Lung (tissue), 12 donors: ENCODE data around the gene ACSF2. TPM values are rescaled to one million over a fixed set of nuclear protein-coding genes. Genes with fewer than 3 reads are reported as not detected.
"Not testable (repeated sequence)": the region's sequence is repeated elsewhere in the genome, so short reads cannot be mapped to it uniquely, and the experiment has no call there.

Experiments
- ATAC-seq: fragments of 200-7000 bp; cut with Tn5 transposase; one replicate; pipeline ENCODE4 v1.9.1; 2020; ENCODE audit warnings: moderate number of reproducible peaks; ENCODE audit not compliant: insufficient read depth, low FRiP score
- DNase-seq, 3 donors: peaks; one replicate each; pipeline ENCODE4 v3.0.0-alpha.2; 2013 to 2017
- H3K27ac ChIP-seq, 2 donors: one replicate each; pipeline ENCODE4 v1.5.1; 2013; ENCODE audit warnings: mild to moderate bottlenecking in 2 of 2, moderate library complexity in 2 of 2, control low read depth in 1 of 2, inconsistent platforms in 1 of 2, low read depth in 1 of 2, low read length in 1 of 2
- H3K27me3 ChIP-seq, 3 donors: one replicate each; pipeline ENCODE4 v1.5.1; 2013; ENCODE audit warnings: low read length in 2 of 3; ENCODE audit not compliant: control insufficient read depth in 3 of 3, insufficient read depth in 3 of 3
- H3K36me3 ChIP-seq, 4 donors: one replicate each; pipeline ENCODE4 v1.5.1; 2013; ENCODE audit warnings: low read length in 4 of 4, mild to moderate bottlenecking in 1 of 4, moderate library complexity in 1 of 4; ENCODE audit not compliant: control insufficient read depth in 4 of 4, insufficient read depth in 4 of 4
- H3K4me1 ChIP-seq, 5 donors: one replicate each; pipeline ENCODE4 v1.5.1; 2013; ENCODE audit warnings: low read length in 5 of 5, mild to moderate bottlenecking in 2 of 5, moderate library complexity in 1 of 5; ENCODE audit not compliant: control insufficient read depth in 5 of 5, insufficient read depth in 5 of 5
- H3K4me3 ChIP-seq: one replicate; pipeline ENCODE4 v1.5.1; 2013; ENCODE audit warnings: mild to moderate bottlenecking, control low read depth, moderate library complexity
- H3K9ac ChIP-seq, 2 donors: one replicate each; pipeline ENCODE4 v1.5.1; 2013; ENCODE audit warnings: low read length in 2 of 2, control low read depth in 1 of 2; ENCODE audit not compliant: insufficient read depth in 1 of 2
- H3K9me3 ChIP-seq, 4 donors: one replicate each; pipeline ENCODE4 v1.5.1; 2013; ENCODE audit warnings: low read length in 3 of 4, mild to moderate bottlenecking in 1 of 4, moderate library complexity in 1 of 4; ENCODE audit not compliant: control insufficient read depth in 4 of 4, insufficient read depth in 3 of 4
- WGBS, 2 donors: extraction: QIAGEN DNeasy Blood & Tissue Kit; methylation state at CpG; one replicate each; pipeline ENCODE4 v1.1.7; 2013; 5-methylcytosine and 5-hydroxymethylcytosine counted together
- polyA plus RNA-seq, 2 donors: library from polyadenylated mRNA; stranded (reverse); fragments of 200-250 nt; gene quantifications; one replicate each; pipeline ENCODE4 v1.2.1, GENCODE V29; 2013
- total RNA-seq, 2 donors: library from RNA; depleted of rRNA in 1 of 2; stranded (reverse); fragments of >200 nt in 1 of 2; gene quantifications; one replicate each; pipeline ENCODE4 v1.2.1, GENCODE V29; 2014 to 2021
- TF ChIP-seq, protein P1 (sequence below): IDR thresholded peaks from 2 replicates; pipeline ENCODE4 v1.5.1; 2012; ENCODE audit warnings: mild to moderate bottlenecking; ENCODE audit errors: control extremely low read depth, extremely low read depth
- donor health status: control.
- donor health status: control.
- donor health status: Bipolar disorder and iron deficiency.
- donor health status: healthy.
- donor health status: DM: yes; HTN: yes; CAD: no.

Gene ACSF2
- total and polyA plus RNA-seq, 4 donors: 23.5 to 79.2 (median 70.9) TPM

DNA sequence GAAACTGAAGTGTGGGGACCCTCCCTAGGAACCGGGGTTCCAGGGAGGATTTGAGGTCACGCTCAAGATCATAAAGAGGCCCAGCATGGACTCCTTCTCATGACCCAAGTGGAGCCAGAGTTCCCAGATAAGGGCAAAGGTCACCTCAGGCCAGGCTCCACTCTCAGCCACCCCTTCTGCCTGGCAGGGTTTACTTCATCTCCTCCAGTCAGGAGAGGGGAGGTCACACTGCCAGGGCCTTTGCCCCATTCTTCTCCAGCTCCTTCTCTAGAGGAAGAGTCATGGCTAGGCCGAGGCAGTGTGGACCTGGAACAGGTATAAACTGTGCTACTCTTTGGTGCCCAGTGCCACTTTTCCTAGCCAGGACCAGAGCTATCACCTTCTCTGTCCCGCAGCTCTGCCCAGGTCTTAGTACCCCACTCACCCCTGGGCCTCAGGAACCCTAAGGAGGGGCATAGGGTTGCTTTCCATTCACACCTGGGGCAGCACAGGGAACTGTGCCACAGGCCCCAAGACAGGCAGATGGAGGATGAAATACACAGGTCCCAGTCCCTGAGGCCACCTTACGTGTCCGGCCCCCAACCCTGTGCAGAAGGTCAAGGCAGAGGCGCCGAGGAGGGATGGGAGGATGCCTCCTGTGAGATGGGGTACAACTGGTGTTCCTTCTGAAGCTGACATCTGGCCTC lies 879 bp upstream of the ACSF2 start:
- ATAC-seq: no peak
- peaks cover 0 to 54% (median 21%) of the 10 kb centered on the region in 5 donors for H3K4me1 ChIP-seq
- H3K9ac ChIP-seq: peak overlapping the region in 1 of 2 donors; percentile 78

DNA sequence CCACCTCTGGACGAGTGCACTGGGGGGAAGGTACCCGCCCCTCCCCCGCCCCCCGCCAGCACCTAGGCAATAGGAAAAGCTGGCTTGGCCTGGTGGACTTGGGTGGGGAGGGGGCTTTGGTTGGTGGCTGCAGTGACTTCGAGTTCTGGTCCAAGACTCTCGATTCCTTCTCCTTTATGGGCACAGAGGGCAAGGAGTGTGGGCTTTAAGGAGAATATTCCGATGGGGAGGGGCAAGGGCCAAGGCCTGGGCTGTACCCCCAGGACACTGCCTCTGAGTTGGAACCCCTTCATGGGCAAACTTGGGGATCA lies 409 bp downstream of the ACSF2 start:
- WGBS, 2 donors: 0 to 2% methylated on average over 7 of the region's 7 CpGs
- peaks cover 0 to 9% (median under 1%) of the 10 kb centered on the region in 4 donors for H3K36me3 ChIP-seq
- ATAC-seq (no peak), DNase-seq (no peak)
- H3K9me3 ChIP-seq: no peaks in the 10 kb centered on the region
- H3K27me3 ChIP-seq: no peaks in the 10 kb centered on the region
- TF ChIP-seq, protein P1, sequence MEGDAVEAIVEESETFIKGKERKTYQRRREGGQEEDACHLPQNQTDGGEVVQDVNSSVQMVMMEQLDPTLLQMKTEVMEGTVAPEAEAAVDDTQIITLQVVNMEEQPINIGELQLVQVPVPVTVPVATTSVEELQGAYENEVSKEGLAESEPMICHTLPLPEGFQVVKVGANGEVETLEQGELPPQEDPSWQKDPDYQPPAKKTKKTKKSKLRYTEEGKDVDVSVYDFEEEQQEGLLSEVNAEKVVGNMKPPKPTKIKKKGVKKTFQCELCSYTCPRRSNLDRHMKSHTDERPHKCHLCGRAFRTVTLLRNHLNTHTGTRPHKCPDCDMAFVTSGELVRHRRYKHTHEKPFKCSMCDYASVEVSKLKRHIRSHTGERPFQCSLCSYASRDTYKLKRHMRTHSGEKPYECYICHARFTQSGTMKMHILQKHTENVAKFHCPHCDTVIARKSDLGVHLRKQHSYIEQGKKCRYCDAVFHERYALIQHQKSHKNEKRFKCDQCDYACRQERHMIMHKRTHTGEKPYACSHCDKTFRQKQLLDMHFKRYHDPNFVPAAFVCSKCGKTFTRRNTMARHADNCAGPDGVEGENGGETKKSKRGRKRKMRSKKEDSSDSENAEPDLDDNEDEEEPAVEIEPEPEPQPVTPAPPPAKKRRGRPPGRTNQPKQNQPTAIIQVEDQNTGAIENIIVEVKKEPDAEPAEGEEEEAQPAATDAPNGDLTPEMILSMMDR: no peak
- H3K9ac ChIP-seq: peak overlapping the region in 1 of 2 donors; percentile 63
- H3K4me3 ChIP-seq: peak overlapping the region; percentile 73
- peak overlapping the region; percentile 15 to 86 for H3K27ac ChIP-seq
- H3K4me1 ChIP-seq: peaks cover 0 to 52% (median 18%) of the 10 kb centered on the region in 5 donors

More for the DNA sequence above, 879 bp upstream of the ACSF2 start:
- H3K9me3 ChIP-seq: no peaks in the 10 kb centered on the region
- TF ChIP-seq, protein P1: no peak
- peak in 1 of 3 donors; percentile 8 for DNase-seq
- H3K36me3 ChIP-seq: peaks cover 0 to 9% (median 0%) of the 10 kb centered on the region in 4 donors
- H3K27ac ChIP-seq: peak overlapping the region; percentile 14 to 79
- H3K4me3 ChIP-seq: no peak overlapping the region
- 86 to 87% methylated on average over 8 of the region's 8 CpGs for whole genome bisulfite sequencing, 2 donors
- H3K27me3 ChIP-seq: no peaks in the 10 kb centered on the region

DNA sequence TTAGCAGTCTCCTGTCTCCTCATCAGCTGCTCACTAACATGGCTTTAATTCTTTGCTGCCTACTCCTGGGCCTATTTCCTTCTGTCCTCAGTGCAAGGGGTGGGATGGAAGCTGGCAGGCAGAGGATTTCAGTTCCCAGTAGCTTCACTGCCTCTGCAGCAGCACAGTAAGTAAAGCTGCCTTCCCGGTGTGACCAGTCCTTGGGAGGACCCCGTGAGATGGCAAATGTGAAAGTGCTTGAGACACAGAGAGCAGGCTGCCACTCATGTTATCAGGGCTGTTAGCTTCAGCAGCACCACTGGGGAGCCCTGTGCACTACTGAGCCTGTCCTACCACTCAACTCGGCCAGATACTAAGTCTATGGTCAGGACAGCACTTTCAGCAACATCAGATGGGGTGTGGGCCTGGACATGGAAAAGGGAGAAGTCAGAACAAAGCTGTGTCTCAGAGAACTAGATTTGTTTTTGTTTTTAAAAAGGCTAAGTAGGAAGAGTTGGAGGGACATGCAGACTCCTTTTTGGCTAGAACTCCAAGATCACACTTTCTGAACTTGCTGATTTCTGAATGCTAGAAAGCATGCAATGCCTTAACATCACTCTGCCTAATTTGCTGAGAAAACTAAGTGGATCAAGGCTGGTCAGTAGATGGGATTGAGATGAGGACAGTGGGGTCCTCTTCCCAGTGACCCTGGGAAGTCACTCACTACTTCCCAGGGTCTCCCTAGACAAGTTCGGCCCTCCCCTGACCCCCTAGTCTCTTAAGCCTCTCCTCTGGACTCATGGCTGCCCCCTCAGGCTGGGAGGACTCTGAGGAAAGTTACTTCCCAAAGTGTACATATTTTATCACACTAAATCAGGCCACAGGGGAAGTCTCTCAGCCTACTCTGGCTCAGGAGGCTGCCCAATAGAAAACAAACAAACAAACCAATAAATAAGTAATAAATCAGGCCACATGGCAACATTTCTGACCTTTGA lies 1.1 kb downstream of the ACSF2 start:
- peaks cover 0 to 49% (median 18%) of the 10 kb centered on the region in 5 donors for H3K4me1 ChIP-seq
- WGBS, 2 donors: 19 to 23% methylated on average over 4 of the region's 4 CpGs
- TF ChIP-seq, protein P1: no peak
- peaks cover 0 to 9% (median under 1%) of the 10 kb centered on the region in 4 donors for H3K36me3 ChIP-seq
- H3K27ac ChIP-seq: peak overlapping the region; percentile 15 to 86
- H3K9ac ChIP-seq: peak overlapping the region in 1 of 2 donors; percentile 63
- DNase-seq: peak; percentile 56 to 71 (median 62)
- H3K4me3 ChIP-seq: peak overlapping the region; percentile 73
- no peaks in the 10 kb centered on the region for H3K27me3 ChIP-seq
- peak; percentile 37 for ATAC-seq
- no peaks in the 10 kb centered on the region for H3K9me3 ChIP-seq

DNA sequence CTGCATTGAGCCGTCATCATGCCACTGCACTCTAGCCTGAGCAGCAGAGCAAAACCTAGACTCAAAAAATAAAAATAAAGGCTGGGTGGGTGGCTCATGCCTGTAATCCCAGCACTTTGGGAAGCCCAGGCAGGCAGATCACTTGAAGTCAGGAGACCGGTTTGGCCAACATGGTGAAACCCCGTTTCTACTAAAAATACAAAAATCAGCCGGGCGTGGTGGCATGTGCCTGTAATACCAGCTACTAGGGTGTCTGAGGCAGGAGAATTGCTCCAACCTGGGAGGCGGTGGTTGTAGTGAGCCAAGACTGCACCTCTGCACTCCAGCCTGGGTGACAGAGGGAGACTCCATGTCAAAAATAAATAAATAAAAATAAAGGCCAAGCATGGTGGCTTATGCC lies 2.1 kb downstream of the ACSF2 start:
- H3K36me3 ChIP-seq, ATAC-seq, H3K4me3 ChIP-seq, H3K9me3 ChIP-seq, H3K27me3 ChIP-seq, DNase-seq, H3K9ac ChIP-seq, H3K27ac ChIP-seq: not testable (repeated sequence)
- peaks cover 0 to 49% (median 18%) of the 10 kb centered on the region in 5 donors for H3K4me1 ChIP-seq
- 67 to 81% methylated on average over 6 of the region's 6 CpGs for WGBS, 2 donors
